Thyroid gland (tissue), 4 donors: ENCODE measurements around the gene ANKRD12.

Source experiments
- POLR2A ChIP-seq, 2 donors: fragments of 450-650 bp; IDR thresholded peaks; one replicate each; pipeline ENCODE4 v1.6.1; 2017; ENCODE audit warnings: antibody characterized with exemption in 2 of 2, mild to moderate bottlenecking in 2 of 2, moderate library complexity in 1 of 2
- TF ChIP-seq, protein P1 (sequence below), 6 experiments: fragments of 200-600 bp in 3 of 6; fragments of 450-650 bp in 3 of 6; sonication (generic) in 3 of 6; IDR thresholded peaks; one replicate each; pipeline ENCODE4 v1.5.1; 2016 to 2019; ENCODE audit warnings: antibody characterized with exemption in 6 of 6, mild to moderate bottlenecking in 2 of 6, inconsistent platforms in 1 of 6, moderate library complexity in 1 of 6

DNA sequence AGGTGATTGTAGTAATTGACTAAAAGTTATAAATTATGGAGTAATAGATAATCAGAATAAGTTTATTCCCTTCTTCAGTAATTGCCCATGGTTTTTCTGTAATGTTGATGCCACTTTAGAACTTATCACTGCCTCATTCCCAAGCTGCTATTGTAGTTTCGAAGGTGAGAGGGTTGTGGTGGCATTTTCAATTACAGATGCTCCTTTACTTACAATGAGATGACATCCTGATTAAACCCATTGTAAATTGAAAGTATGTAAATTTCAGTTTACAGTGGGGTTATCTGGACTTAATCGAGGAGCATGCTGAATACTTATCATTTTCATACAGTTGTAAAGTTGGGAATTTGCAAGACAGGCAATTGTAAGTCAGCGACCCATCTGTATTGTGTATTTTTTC is 31.2 kb upstream of the ANKRD12 start:
- TF ChIP-seq, protein P1, sequence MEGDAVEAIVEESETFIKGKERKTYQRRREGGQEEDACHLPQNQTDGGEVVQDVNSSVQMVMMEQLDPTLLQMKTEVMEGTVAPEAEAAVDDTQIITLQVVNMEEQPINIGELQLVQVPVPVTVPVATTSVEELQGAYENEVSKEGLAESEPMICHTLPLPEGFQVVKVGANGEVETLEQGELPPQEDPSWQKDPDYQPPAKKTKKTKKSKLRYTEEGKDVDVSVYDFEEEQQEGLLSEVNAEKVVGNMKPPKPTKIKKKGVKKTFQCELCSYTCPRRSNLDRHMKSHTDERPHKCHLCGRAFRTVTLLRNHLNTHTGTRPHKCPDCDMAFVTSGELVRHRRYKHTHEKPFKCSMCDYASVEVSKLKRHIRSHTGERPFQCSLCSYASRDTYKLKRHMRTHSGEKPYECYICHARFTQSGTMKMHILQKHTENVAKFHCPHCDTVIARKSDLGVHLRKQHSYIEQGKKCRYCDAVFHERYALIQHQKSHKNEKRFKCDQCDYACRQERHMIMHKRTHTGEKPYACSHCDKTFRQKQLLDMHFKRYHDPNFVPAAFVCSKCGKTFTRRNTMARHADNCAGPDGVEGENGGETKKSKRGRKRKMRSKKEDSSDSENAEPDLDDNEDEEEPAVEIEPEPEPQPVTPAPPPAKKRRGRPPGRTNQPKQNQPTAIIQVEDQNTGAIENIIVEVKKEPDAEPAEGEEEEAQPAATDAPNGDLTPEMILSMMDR (IDR thresholded peaks at IDR 0.05) = no peak
- no peak for TF ChIP-seq POLR2A (IDR thresholded peaks at IDR 0.05)
